Osteoblast (primary cell): ENCODE data around the gene ARHGEF11. TPM values are rescaled to one million over a fixed set of nuclear protein-coding genes. Genes with fewer than 3 reads are reported as not detected.
"Not testable (repeated sequence)": the region's sequence is repeated elsewhere in the genome, so short reads cannot be mapped to it uniquely, and the experiment has no call there.

ENCODE experiments used
- DNase-seq: peaks from one replicate; pipeline ENCODE4 v3.0.0; 2011; ENCODE audit warnings: low spot score, mixed read lengths; ENCODE audit not compliant: insufficient read length; ENCODE audit errors: missing footprints
- H2AFZ ChIP-seq: 2 replicates; pipeline ENCODE4 v1.6.0; 2011; ENCODE audit warnings: mild to moderate bottlenecking, low read length
- H3K27ac ChIP-seq: 2 replicates; pipeline ENCODE4 v1.5.1; 2011; ENCODE audit warnings: mild to moderate bottlenecking, low read depth, low read length, moderate library complexity
- H3K27me3 ChIP-seq: 2 replicates; pipeline ENCODE4 v1.6.0; 2012; ENCODE audit warnings: mild to moderate bottlenecking, control low read depth, inconsistent platforms, low read length, moderate library complexity; ENCODE audit not compliant: insufficient read depth
- H3K36me3 ChIP-seq: 2 replicates; pipeline ENCODE4 v1.5.1; 2011; ENCODE audit warnings: mild to moderate bottlenecking, low read length, control low read depth, moderate library complexity; ENCODE audit not compliant: insufficient read depth
- H3K4me1 ChIP-seq: 2 replicates; pipeline ENCODE4 v1.5.1; 2011; ENCODE audit warnings: mild to moderate bottlenecking, low read length, control low read depth, moderate library complexity; ENCODE audit not compliant: insufficient read depth
- H3K4me2 ChIP-seq: 2 replicates; pipeline ENCODE4 v1.6.0; 2011; ENCODE audit warnings: mild to moderate bottlenecking, low read length; ENCODE audit not compliant: insufficient read depth
- H3K4me3 ChIP-seq: fragments of 200-600 bp; sonication (generic); 3 replicates; pipeline ENCODE4 v1.5.1; 2012; ENCODE audit warnings: mild to moderate bottlenecking, low read length, inconsistent platforms; ENCODE audit not compliant: insufficient read depth
- H3K79me2 ChIP-seq: 2 replicates; pipeline ENCODE4 v1.6.0; 2012; ENCODE audit warnings: mild to moderate bottlenecking, low read length, control low read depth, inconsistent platforms; ENCODE audit not compliant: insufficient read depth
- H3K9me3 ChIP-seq: 2 replicates; pipeline ENCODE4 v1.5.1; 2011; ENCODE audit warnings: low read depth, low read length, control low read depth
- H4K20me1 ChIP-seq: 2 replicates; pipeline ENCODE4 v1.6.0; 2012; ENCODE audit warnings: mild to moderate bottlenecking, low read length, control low read depth; ENCODE audit not compliant: insufficient read depth
- CTCF ChIP-seq: IDR thresholded peaks from 2 replicates; pipeline ENCODE4 v1.5.1; 2011; ENCODE audit warnings: mild to moderate bottlenecking, low read depth, low read length, moderate library complexity; ENCODE audit errors: extremely low read depth
- total RNA-seq: library from RNA; depleted of rRNA; stranded (reverse); fragments of >200 nt; gene quantifications from 2 replicates; pipeline ENCODE4 v1.2.3, GENCODE V29; 2012

Gene ARHGEF11
- total RNA-seq, 1 donor: 50.3 TPM

- no peaks in the 10 kb centered on the region for H3K79me2 ChIP-seq
- H3K27me3 ChIP-seq: peaks cover 23% of the 10 kb centered on the region
- no peaks in the 10 kb centered on the region for H3K36me3 ChIP-seq
- no peaks in the 10 kb centered on the region for H4K20me1 ChIP-seq
- TF ChIP-seq CTCF: no peak
- no peak for DNase-seq
- no peaks in the 10 kb centered on the region for H3K9me3 ChIP-seq
- H2AFZ ChIP-seq: no peak overlapping the region
- H3K4me3 ChIP-seq: peak overlapping the region; percentile 64
- no peak overlapping the region for H3K27ac ChIP-seq
- H3K4me2 ChIP-seq: peak overlapping the region; percentile 72
- peaks cover 8% of the 10 kb centered on the region for H3K4me1 ChIP-seq
These were observed 117.4 kb downstream of the ARHGEF11 start for GRCh38 chr1:156928043-156928602.

- Histone ChIP-seq H4K20me1 (no peaks in the 10 kb centered on the region), H3K36me3 (no peaks in the 10 kb centered on the region), H3K4me2 (peak overlapping the region; percentile 72), H3K79me2 (no peaks in the 10 kb centered on the region), H3K4me1 (peaks cover 8% of the 10 kb centered on the region), H2AFZ (peak overlapping the region; percentile 69), H3K9me3 (no peaks in the 10 kb centered on the region), H3K27me3 (peaks cover 30% of the 10 kb centered on the region), H3K4me3 (peak overlapping the region; percentile 64), H3K27ac (no peak overlapping the region)
- DNase-seq: peak; percentile 95
- TF ChIP-seq CTCF: peak; percentile 70
These were observed 118.1 kb downstream of the ARHGEF11 start for GRCh38 chr1:156927215-156928042.

- not testable (repeated sequence) for H3K4me1 ChIP-seq, H4K20me1 ChIP-seq, H3K79me2 ChIP-seq, H3K4me3 ChIP-seq, H2AFZ ChIP-seq, H3K36me3 ChIP-seq, H3K27ac ChIP-seq, H3K9me3 ChIP-seq
- peak; percentile 35 for DNase-seq
- Histone ChIP-seq H3K27me3 (peaks cover 38% of the 10 kb centered on the region), H3K4me2 (peak overlapping the region; percentile 72)
These were observed 118.8 kb downstream of the ARHGEF11 start for GRCh38 chr1:156926695-156927094.

GRCh38 chr1:156926175-156926574 lies 119.4 kb downstream of the ARHGEF11 start:
- Histone ChIP-seq H3K36me3 (no peaks in the 10 kb centered on the region), H3K4me1 (peaks cover 8% of the 10 kb centered on the region), H2AFZ (no peak overlapping the region), H4K20me1 (no peaks in the 10 kb centered on the region), H3K27ac (no peak overlapping the region), H3K9me3 (no peaks in the 10 kb centered on the region), H3K27me3 (peaks cover 43% of the 10 kb centered on the region), H3K4me3 (no peak overlapping the region), H3K4me2 (no peak overlapping the region), H3K79me2 (no peaks in the 10 kb centered on the region)
- DNase-seq: peak; percentile 84
- TF ChIP-seq CTCF: no peak
